Activated naive CD8-positive, alpha-beta T cell treated with anti-CD3 and anti-CD28 coated beads, Interleukin-2, amount 50 U/mL, for 24 hours (primary cell): ENCODE measurements around the gene ETF1.

Experiments used
- ATAC-seq: fragments of 150-1000 bp; cut with Tn5 transposase; one replicate; pipeline ENCODE4 v1.10.0; 2021
- DNase-seq: peaks from one replicate; pipeline ENCODE4 v3.0.0; 2021
- H3K27ac Mint-ChIP-seq: one replicate; pipeline ENCODE4 v1.8.0; 2021; ENCODE audit warnings: mild to moderate bottlenecking, mixed read lengths
- H3K27me3 Mint-ChIP-seq: one replicate; pipeline ENCODE4 v1.8.0; 2021; ENCODE audit warnings: mixed read lengths
- H3K36me3 Mint-ChIP-seq: one replicate; pipeline ENCODE4 v1.8.0; 2021; ENCODE audit warnings: low read depth, mixed read lengths
- H3K4me1 Mint-ChIP-seq: one replicate; pipeline ENCODE4 v1.8.0; 2021; ENCODE audit warnings: mixed read lengths
- H3K4me3 Mint-ChIP-seq: one replicate; pipeline ENCODE4 v1.8.0; 2021; ENCODE audit warnings: mild to moderate bottlenecking, moderate library complexity, mixed read lengths
- H3K9me3 Mint-ChIP-seq: one replicate; pipeline ENCODE4 v1.8.0; 2021; ENCODE audit warnings: mixed read lengths

The ETF1 gene

GRCh38 chr5:138545919-138546562, 3.0 kb upstream of the ETF1 start:
- no peaks in the 10 kb centered on the region for H3K9me3 Mint-ChIP-seq
- H3K4me3 Mint-ChIP-seq: peak overlapping the region; percentile 9

GRCh38 chr5:138544181-138545134, 1.4 kb upstream of the ETF1 start:
- Mint-ChIP-seq H3K4me1 (peaks cover 70% of the 10 kb centered on the region), H3K4me3 (peak overlapping the region; percentile 100)

More at GRCh38 chr5:138545919-138546562, 3.0 kb upstream of the ETF1 start:
- Mint-ChIP-seq H3K4me1 (peaks cover 57% of the 10 kb centered on the region), H3K27me3 (no peaks in the 10 kb centered on the region), H3K27ac (peak overlapping the region; percentile 62), H3K36me3 (peaks cover 34% of the 10 kb centered on the region)
- no peak for DNase-seq
- ATAC-seq: no peak

GRCh38 chr5:138543730-138544104, 681 bp upstream of the ETF1 start:
- DNase-seq: no peak
- Mint-ChIP-seq H3K27ac (peak overlapping the region; percentile 100), H3K4me3 (peak overlapping the region; percentile 100), H3K4me1 (peaks cover 76% of the 10 kb centered on the region), H3K9me3 (no peaks in the 10 kb centered on the region), H3K27me3 (no peaks in the 10 kb centered on the region), H3K36me3 (peaks cover 54% of the 10 kb centered on the region)
- ATAC-seq: peak; percentile 66

More at GRCh38 chr5:138544181-138545134, 1.4 kb upstream of the ETF1 start:
- peaks cover 47% of the 10 kb centered on the region for H3K36me3 Mint-ChIP-seq
- ATAC-seq: no peak
- H3K27me3 Mint-ChIP-seq: no peaks in the 10 kb centered on the region
- DNase-seq: no peak
- H3K27ac Mint-ChIP-seq: peak overlapping the region; percentile 100
- no peaks in the 10 kb centered on the region for H3K9me3 Mint-ChIP-seq

GRCh38 chr5:138542180-138542955, 668 bp downstream of the ETF1 start:
- no peak for DNase-seq
- H3K27ac Mint-ChIP-seq: peak overlapping the region; percentile 100
- no peak for ATAC-seq
- peaks cover 60% of the 10 kb centered on the region for H3K36me3 Mint-ChIP-seq
- no peaks in the 10 kb centered on the region for H3K9me3 Mint-ChIP-seq
- H3K27me3 Mint-ChIP-seq: no peaks in the 10 kb centered on the region
- H3K4me3 Mint-ChIP-seq: peak overlapping the region; percentile 100
- H3K4me1 Mint-ChIP-seq: peaks cover 72% of the 10 kb centered on the region

GRCh38 chr5:138541511-138542179, 1.4 kb downstream of the ETF1 start:
- Mint-ChIP-seq H3K4me3 (peak overlapping the region; percentile 100), H3K36me3 (peaks cover 66% of the 10 kb centered on the region), H3K9me3 (no peaks in the 10 kb centered on the region), H3K4me1 (peaks cover 74% of the 10 kb centered on the region), H3K27ac (peak overlapping the region; percentile 100), H3K27me3 (no peaks in the 10 kb centered on the region)
- ATAC-seq (no peak), DNase-seq (no peak)

GRCh38 chr5:138539791-138540190, 3.2 kb downstream of the ETF1 start:
- H3K36me3 Mint-ChIP-seq: peaks cover 71% of the 10 kb centered on the region
- ATAC-seq (no peak), DNase-seq (no peak)
- H3K27ac Mint-ChIP-seq: peak overlapping the region; percentile 46
- H3K4me3 Mint-ChIP-seq: peak overlapping the region; percentile 100
- H3K4me1 Mint-ChIP-seq: peaks cover 68% of the 10 kb centered on the region
- H3K9me3 Mint-ChIP-seq: no peaks in the 10 kb centered on the region
- H3K27me3 Mint-ChIP-seq: no peaks in the 10 kb centered on the region

- Mint-ChIP-seq H3K27ac (no peak overlapping the region), H3K4me1 (peaks cover 68% of the 10 kb centered on the region)
These were observed 4.0 kb downstream of the ETF1 start for GRCh38 chr5:138538943-138539627.

GRCh38 chr5:138536665-138537315, 6.2 kb downstream of the ETF1 start:
- no peak overlapping the region for H3K27ac Mint-ChIP-seq
- H3K9me3 Mint-ChIP-seq: no peaks in the 10 kb centered on the region
- H3K36me3 Mint-ChIP-seq: peaks cover 75% of the 10 kb centered on the region
- DNase-seq (no peak), ATAC-seq (peak; percentile 62)
- no peaks in the 10 kb centered on the region for H3K27me3 Mint-ChIP-seq
- H3K4me1 Mint-ChIP-seq: peaks cover 73% of the 10 kb centered on the region
- no peak overlapping the region for H3K4me3 Mint-ChIP-seq

More at GRCh38 chr5:138538943-138539627, 4.0 kb downstream of the ETF1 start:
- Mint-ChIP-seq H3K4me3 (peak overlapping the region; percentile 13), H3K27me3 (no peaks in the 10 kb centered on the region), H3K9me3 (no peaks in the 10 kb centered on the region), H3K36me3 (peaks cover 70% of the 10 kb centered on the region)
- DNase-seq (no peak), ATAC-seq (no peak)

GRCh38 chr5:138536215-138536614, 6.8 kb downstream of the ETF1 start:
- Mint-ChIP-seq H3K9me3 (no peaks in the 10 kb centered on the region), H3K27me3 (no peaks in the 10 kb centered on the region), H3K4me3 (no peak overlapping the region), H3K4me1 (peaks cover 70% of the 10 kb centered on the region), H3K27ac (peak overlapping the region; percentile 43), H3K36me3 (peaks cover 72% of the 10 kb centered on the region)
- DNase-seq (no peak), ATAC-seq (peak; percentile 50)

GRCh38 chr5:138533973-138534941, 8.8 kb downstream of the ETF1 start:
- Mint-ChIP-seq H3K27ac (no peak overlapping the region), H3K4me1 (peaks cover 63% of the 10 kb centered on the region), H3K4me3 (no peak overlapping the region)

GRCh38 chr5:138529812-138530211, 13.2 kb downstream of the ETF1 start:
- H3K36me3 Mint-ChIP-seq: peaks cover 45% of the 10 kb centered on the region
- H3K27ac Mint-ChIP-seq: no peak overlapping the region
- H3K4me1 Mint-ChIP-seq: peaks cover 46% of the 10 kb centered on the region

More at GRCh38 chr5:138533973-138534941, 8.8 kb downstream of the ETF1 start:
- Mint-ChIP-seq H3K27me3 (no peaks in the 10 kb centered on the region), H3K36me3 (peaks cover 60% of the 10 kb centered on the region), H3K9me3 (no peaks in the 10 kb centered on the region)
- DNase-seq (no peak), ATAC-seq (no peak)

GRCh38 chr5:138528744-138529469, 14.1 kb downstream of the ETF1 start:
- H3K27me3 Mint-ChIP-seq: no peaks in the 10 kb centered on the region
- no peaks in the 10 kb centered on the region for H3K9me3 Mint-ChIP-seq
- H3K4me1 Mint-ChIP-seq: peaks cover 40% of the 10 kb centered on the region
- ATAC-seq (no peak), DNase-seq (no peak)
- peaks cover 39% of the 10 kb centered on the region for H3K36me3 Mint-ChIP-seq
- no peak overlapping the region for H3K27ac Mint-ChIP-seq
- H3K4me3 Mint-ChIP-seq: no peak overlapping the region

More at GRCh38 chr5:138529812-138530211, 13.2 kb downstream of the ETF1 start:
- H3K27me3 Mint-ChIP-seq: no peaks in the 10 kb centered on the region
- DNase-seq (no peak), ATAC-seq (no peak)
- no peaks in the 10 kb centered on the region for H3K9me3 Mint-ChIP-seq
- no peak overlapping the region for H3K4me3 Mint-ChIP-seq
